Measurements from ENCODE around the gene PCGF5.

DNA sequence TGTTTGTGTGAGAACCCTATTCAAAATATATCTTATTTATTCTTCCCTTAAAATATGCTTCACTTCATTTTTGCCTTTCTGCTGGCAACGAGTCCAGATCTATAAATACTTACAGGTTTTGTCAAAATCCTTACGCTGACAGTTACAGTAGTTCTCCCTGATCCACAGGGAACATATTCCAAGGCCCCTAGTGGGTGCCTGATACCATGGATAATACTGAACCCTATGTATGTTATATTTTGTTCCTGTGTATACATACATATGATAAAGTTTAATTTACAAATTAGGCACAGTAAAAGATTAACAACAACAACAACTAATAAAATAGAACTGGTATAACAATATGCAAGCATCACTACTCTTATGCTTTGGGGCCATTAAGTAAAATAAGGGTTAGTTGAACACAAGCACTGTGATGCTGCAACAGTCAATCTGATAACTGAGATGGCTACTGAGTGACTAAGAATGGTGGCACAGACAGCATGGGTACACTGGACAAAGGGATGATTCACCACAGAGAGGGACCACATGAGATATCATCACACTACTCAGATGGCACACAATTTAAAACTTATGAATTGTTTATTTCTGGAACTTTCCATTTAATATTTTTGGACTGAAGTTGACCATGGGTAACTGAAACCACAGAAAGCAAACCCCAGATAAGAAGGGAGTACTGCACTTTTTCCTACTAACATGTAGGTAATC, 29.4 kb upstream of the PCGF5 start:
- TF ChIP-seq, protein P1, sequence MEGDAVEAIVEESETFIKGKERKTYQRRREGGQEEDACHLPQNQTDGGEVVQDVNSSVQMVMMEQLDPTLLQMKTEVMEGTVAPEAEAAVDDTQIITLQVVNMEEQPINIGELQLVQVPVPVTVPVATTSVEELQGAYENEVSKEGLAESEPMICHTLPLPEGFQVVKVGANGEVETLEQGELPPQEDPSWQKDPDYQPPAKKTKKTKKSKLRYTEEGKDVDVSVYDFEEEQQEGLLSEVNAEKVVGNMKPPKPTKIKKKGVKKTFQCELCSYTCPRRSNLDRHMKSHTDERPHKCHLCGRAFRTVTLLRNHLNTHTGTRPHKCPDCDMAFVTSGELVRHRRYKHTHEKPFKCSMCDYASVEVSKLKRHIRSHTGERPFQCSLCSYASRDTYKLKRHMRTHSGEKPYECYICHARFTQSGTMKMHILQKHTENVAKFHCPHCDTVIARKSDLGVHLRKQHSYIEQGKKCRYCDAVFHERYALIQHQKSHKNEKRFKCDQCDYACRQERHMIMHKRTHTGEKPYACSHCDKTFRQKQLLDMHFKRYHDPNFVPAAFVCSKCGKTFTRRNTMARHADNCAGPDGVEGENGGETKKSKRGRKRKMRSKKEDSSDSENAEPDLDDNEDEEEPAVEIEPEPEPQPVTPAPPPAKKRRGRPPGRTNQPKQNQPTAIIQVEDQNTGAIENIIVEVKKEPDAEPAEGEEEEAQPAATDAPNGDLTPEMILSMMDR (IDR thresholded peaks at IDR 0.05; ENCODE audit: low read depth, low read length, poor library complexity, severe bottlenecking), result no peak
- TF ChIP-seq EZH2phosphoT487 (IDR thresholded peaks at IDR 0.05; ENCODE audit: borderline replicate concordance, low read length), result no peak

Data from DOHH2 (cell line).